Endodermal cell (in vitro differentiated cells): ENCODE results near the gene MED1. TPM values are rescaled to one million over a fixed set of nuclear protein-coding genes. Genes with fewer than 3 reads are reported as not detected.

Experiments
- DNase-seq: peaks from one replicate; pipeline ENCODE4 v3.0.0-alpha.2; 2017
- H3K27ac ChIP-seq: 2 replicates; pipeline ENCODE4 v1.5.1; 2013; ENCODE audit warnings: mild to moderate bottlenecking, low read depth, low read length, moderate library complexity
- H3K27me3 ChIP-seq: 2 replicates; pipeline ENCODE4 v1.6.1; 2013; ENCODE audit warnings: mild to moderate bottlenecking, low read length, moderate library complexity; ENCODE audit not compliant: insufficient read depth, control insufficient read depth, poor library complexity, severe bottlenecking
- H3K36me3 ChIP-seq: 2 replicates; pipeline ENCODE4 v1.7.0; 2013; ENCODE audit warnings: mild to moderate bottlenecking, low read length, moderate library complexity; ENCODE audit not compliant: control insufficient read depth, insufficient read depth
- H3K4me1 ChIP-seq: one replicate; pipeline ENCODE4 v1.7.0; 2013; ENCODE audit warnings: low read length; ENCODE audit not compliant: control insufficient read depth, insufficient read depth
- H3K4me3 ChIP-seq: 2 replicates; pipeline ENCODE4 v1.5.1; 2013; ENCODE audit warnings: mild to moderate bottlenecking, low read length, moderate library complexity
- H3K9ac ChIP-seq: 2 replicates; pipeline ENCODE4 v1.6.1; 2013; ENCODE audit warnings: mild to moderate bottlenecking, low read length, moderate library complexity; ENCODE audit not compliant: poor library complexity, severe bottlenecking; ENCODE audit errors: extremely low read depth
- H3K9me3 ChIP-seq: 2 replicates; pipeline ENCODE4 v1.6.1; 2013; ENCODE audit warnings: mild to moderate bottlenecking, low read length, moderate library complexity; ENCODE audit not compliant: control insufficient read depth
- H3K27ac Mint-ChIP-seq: 2 replicates; pipeline ENCODE4 v1.8.0; 2020; ENCODE audit warnings: mixed read lengths
- H3K27me3 Mint-ChIP-seq: 2 replicates; pipeline ENCODE4 v1.8.0; 2021; ENCODE audit warnings: mild to moderate bottlenecking, mixed read lengths; ENCODE audit not compliant: insufficient read depth
- H3K36me3 Mint-ChIP-seq: 2 replicates; pipeline ENCODE4 v1.8.0; 2020; ENCODE audit warnings: low read depth, mixed read lengths
- H3K4me1 Mint-ChIP-seq: 2 replicates; pipeline ENCODE4 v1.8.0; 2020; ENCODE audit warnings: mixed read lengths
- H3K4me3 Mint-ChIP-seq: 2 replicates; pipeline ENCODE4 v1.8.0; 2020; ENCODE audit warnings: mild to moderate bottlenecking, moderate library complexity, mixed read lengths
- H3K9me3 Mint-ChIP-seq: 2 replicates; pipeline ENCODE4 v1.8.0; 2020; ENCODE audit warnings: mild to moderate bottlenecking, mixed read lengths
- WGBS, 2 experiments: methylation state at CpG; one replicate each; pipeline versions ENCODE4 v1.1.5 to v1.1.7; 2013; ENCODE audit warnings: missing lambda C conversion rate in 2 of 2, mixed read lengths in 1 of 2; ENCODE audit not compliant: insufficient coverage in 1 of 2, insufficient read length in 1 of 2; 5-methylcytosine and 5-hydroxymethylcytosine counted together
- total RNA-seq, 2 donors: library from RNA; stranded (reverse); fragmentation: NEBNext Ultra II Directional in 1 of 2; extraction: Animal tissue kit (Norgen Biotek cat#: 25700) in 1 of 2; gene quantifications; 2 replicates in 1 of 2; 3 replicates in 1 of 2; pipeline ENCODE4 v1.2.1, GENCODE V29; 2021
- TF ChIP-seq, protein P1 (sequence below): fragments of 200-600 bp; sonication (generic); conservative IDR thresholded peaks from 2 replicates; pipeline ENCODE4 v1.5.0; 2021; ENCODE audit warnings: antibody characterized with exemption, mild to moderate bottlenecking

Gene MED1
- total RNA-seq, 2 donors from 2014 or later = 56.1 to 57.5 TPM

DNA sequence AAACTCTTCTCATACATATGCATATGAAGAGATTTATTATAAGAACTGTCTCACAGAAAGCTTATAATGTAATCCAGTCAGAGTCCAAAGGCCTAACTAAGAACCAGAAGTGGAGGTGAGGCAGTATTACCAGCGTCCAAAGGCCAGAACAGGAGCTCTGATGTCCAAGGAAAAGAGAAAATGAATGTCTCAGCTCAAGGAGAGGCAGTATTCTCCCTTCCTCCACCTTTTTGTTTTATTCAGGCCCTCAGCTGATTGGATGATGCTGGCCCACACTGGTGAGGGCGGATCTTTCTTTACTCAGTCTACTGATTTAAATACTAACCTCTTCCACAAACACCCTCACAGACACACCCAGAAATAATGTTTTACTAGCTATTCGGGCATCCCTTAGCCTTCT is 93.1 kb downstream of the MED1 start:
- no peak overlapping the region for H3K4me3 ChIP-seq
- H3K27ac Mint-ChIP-seq = no peak overlapping the region
- WGBS, 2 experiments = 82 to 93% methylated on average over 2 to 3 of the region's 3 CpGs
- H3K9me3 ChIP-seq = no peaks in the 10 kb centered on the region
- no peaks in the 10 kb centered on the region for H3K9me3 Mint-ChIP-seq
- H3K36me3 ChIP-seq = no peaks in the 10 kb centered on the region
- TF ChIP-seq, protein P1, sequence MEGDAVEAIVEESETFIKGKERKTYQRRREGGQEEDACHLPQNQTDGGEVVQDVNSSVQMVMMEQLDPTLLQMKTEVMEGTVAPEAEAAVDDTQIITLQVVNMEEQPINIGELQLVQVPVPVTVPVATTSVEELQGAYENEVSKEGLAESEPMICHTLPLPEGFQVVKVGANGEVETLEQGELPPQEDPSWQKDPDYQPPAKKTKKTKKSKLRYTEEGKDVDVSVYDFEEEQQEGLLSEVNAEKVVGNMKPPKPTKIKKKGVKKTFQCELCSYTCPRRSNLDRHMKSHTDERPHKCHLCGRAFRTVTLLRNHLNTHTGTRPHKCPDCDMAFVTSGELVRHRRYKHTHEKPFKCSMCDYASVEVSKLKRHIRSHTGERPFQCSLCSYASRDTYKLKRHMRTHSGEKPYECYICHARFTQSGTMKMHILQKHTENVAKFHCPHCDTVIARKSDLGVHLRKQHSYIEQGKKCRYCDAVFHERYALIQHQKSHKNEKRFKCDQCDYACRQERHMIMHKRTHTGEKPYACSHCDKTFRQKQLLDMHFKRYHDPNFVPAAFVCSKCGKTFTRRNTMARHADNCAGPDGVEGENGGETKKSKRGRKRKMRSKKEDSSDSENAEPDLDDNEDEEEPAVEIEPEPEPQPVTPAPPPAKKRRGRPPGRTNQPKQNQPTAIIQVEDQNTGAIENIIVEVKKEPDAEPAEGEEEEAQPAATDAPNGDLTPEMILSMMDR = no peak
- H3K27me3 Mint-ChIP-seq = no peaks in the 10 kb centered on the region
- no peak for DNase-seq
- no peak overlapping the region for H3K27ac ChIP-seq
- no peak overlapping the region for H3K4me3 Mint-ChIP-seq
- H3K4me1 Mint-ChIP-seq = no peaks in the 10 kb centered on the region
- H3K27me3 ChIP-seq = no peaks in the 10 kb centered on the region
- H3K4me1 ChIP-seq = no peaks in the 10 kb centered on the region
- no peaks in the 10 kb centered on the region for H3K36me3 Mint-ChIP-seq
- H3K9ac ChIP-seq = no peak overlapping the region

DNA sequence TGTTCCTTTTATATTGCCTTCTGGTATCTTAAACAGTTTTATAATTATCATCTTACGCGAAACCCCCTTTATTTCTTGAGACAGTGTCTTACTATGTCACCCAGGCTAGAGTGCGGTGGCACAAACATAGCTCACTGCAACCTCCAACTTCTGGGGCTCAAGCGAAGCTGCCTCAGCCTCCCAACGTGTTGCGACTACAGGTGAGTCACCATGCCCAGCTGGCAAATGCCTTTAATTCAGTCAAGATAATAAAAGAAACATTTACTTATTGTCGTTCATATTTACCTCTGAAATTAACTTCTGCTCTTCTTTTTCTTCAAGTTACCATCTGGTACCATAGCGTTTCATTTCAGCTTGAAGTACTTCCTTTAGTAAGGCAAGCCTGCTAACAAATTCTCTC is 93.6 kb downstream of the MED1 start:
- H3K27ac Mint-ChIP-seq = no peak overlapping the region
- H3K36me3 ChIP-seq = no peaks in the 10 kb centered on the region
- H3K27me3 Mint-ChIP-seq = no peaks in the 10 kb centered on the region
- H3K4me3 Mint-ChIP-seq = no peak overlapping the region
- DNase-seq = no peak
- no peaks in the 10 kb centered on the region for H3K9me3 ChIP-seq
- H3K9me3 Mint-ChIP-seq = no peaks in the 10 kb centered on the region
- WGBS, 2 experiments = 94 to 97% methylated on average over 8 of the region's 8 CpGs
- H3K4me1 Mint-ChIP-seq = no peaks in the 10 kb centered on the region
- TF ChIP-seq, protein P1 = no peak
- H3K27ac ChIP-seq = no peak overlapping the region
- H3K9ac ChIP-seq = no peak overlapping the region
- no peaks in the 10 kb centered on the region for H3K27me3 ChIP-seq
- no peaks in the 10 kb centered on the region for H3K36me3 Mint-ChIP-seq
- no peak overlapping the region for H3K4me3 ChIP-seq
- H3K4me1 ChIP-seq = no peaks in the 10 kb centered on the region

Other genes with a start within 250 kb of the MED1 start
- under 1 TPM; 0.35 to 0.46 TPM for gene STAC2, start 225.3 kb downstream of the MED1 start, total RNA-seq
- 10 to 100 TPM; 15.6 to 18.1 TPM for gene FBXL20, start 49.6 kb downstream of the MED1 start, total RNA-seq
- 10 to 100 TPM; 62.8 to 70.2 TPM for gene CDK12, start 10.2 kb upstream of the MED1 start, total RNA-seq
- gene NEUROD2, start 156.7 kb upstream of the MED1 start, total RNA-seq = not detected
- 1 to 10 TPM; 1.0 to 2.1 TPM for gene PPP1R1B, start 175.7 kb upstream of the MED1 start, total RNA-seq
- gene STARD3, start 185.9 kb upstream of the MED1 start, total RNA-seq = 10 to 100 TPM; 60.3 to 60.5 TPM
- gene TCAP, start 214.1 kb upstream of the MED1 start, total RNA-seq = 1 to 10 TPM; 1.5 to 1.9 TPM
- gene PNMT, start 217.2 kb upstream of the MED1 start, total RNA-seq = 1 to 10 TPM in 1 of 2 donors, under 1 TPM in 1; 0.55 to 1.0 TPM
- gene PGAP3, start 236.8 kb upstream of the MED1 start, total RNA-seq = 10 to 100 TPM; 22.6 to 29.3 TPM
- 100 to 1,000 TPM; 110 to 133 TPM for gene ERBB2, start 248.8 kb upstream of the MED1 start, total RNA-seq